Testis (tissue), 3 donors: ENCODE results near the gene BUB1B. TPM values are rescaled to one million over a fixed set of nuclear protein-coding genes. Genes with fewer than 3 reads are reported as not detected.

ENCODE experiments used
- DNase-seq: peaks from one replicate; pipeline ENCODE4 v3.0.0-alpha.2; 2019
- H3K27ac ChIP-seq, 2 donors: fragments of 200-600 bp; sonication (generic); one replicate each; pipeline ENCODE4 v1.5.1; 2019
- H3K27me3 ChIP-seq: fragments of 200-600 bp; sonication (generic); one replicate; pipeline ENCODE4 v1.5.1; 2019
- H3K36me3 ChIP-seq: fragments of 200-600 bp; sonication (generic); one replicate; pipeline ENCODE4 v1.5.1; 2017; ENCODE audit warnings: low read depth; ENCODE audit errors: missing control alignments
- H3K4me1 ChIP-seq: fragments of 200-600 bp; sonication (generic); one replicate; pipeline ENCODE4 v1.5.1; 2019
- H3K4me3 ChIP-seq, 2 donors: fragments of 200-600 bp; sonication (generic); one replicate each; pipeline ENCODE4 v1.5.1; 2017 to 2019
- H3K9me3 ChIP-seq: fragments of 200-600 bp; sonication (generic); one replicate; pipeline ENCODE4 v1.5.1; 2017
- POLR2A ChIP-seq: fragments of 450-650 bp; IDR thresholded peaks from one replicate; pipeline ENCODE4 v1.6.1; 2017; ENCODE audit warnings: antibody characterized with exemption, mild to moderate bottlenecking, moderate library complexity
- WGBS, 2 donors: methylation state at CpG; one replicate each; pipeline ENCODE4 v1.1.5; 2018; 5-methylcytosine and 5-hydroxymethylcytosine counted together
- intact Hi-C: fragments of 100-400 bp; cut with DNase I; formaldehyde crosslinking; loops from one replicate; pipeline ENCODE4 v1.15.1; 2023; ENCODE audit warnings: low total_unique reads
- polyA plus RNA-seq: library from polyadenylated mRNA; stranded (reverse); fragments of 350-450 nt; fragmentation: Illumina TruSeq; extraction: RNeasy Lipid Tissue Mini Kit (QIAGEN cat#74804); gene quantifications from one replicate; pipeline ENCODE4 v1.2.3, GENCODE V29; 2014; ENCODE audit warnings: low read depth, low replicate concordance; ENCODE audit not compliant: insufficient read depth
- total RNA-seq, 2 donors: library from RNA; depleted of rRNA; stranded (reverse); fragments of >200 nt; gene quantifications; one replicate each; pipeline ENCODE4 v1.2.3, GENCODE V29; 2016
- TF ChIP-seq, protein P1 (sequence below), 3 experiments: fragments of 450-650 bp in 2 of 3; fragments of 200-600 bp in 1 of 3; sonication (generic) in 1 of 3; IDR thresholded peaks; one replicate each; pipeline ENCODE4 v1.5.1; 2016 to 2019; ENCODE audit warnings: antibody characterized with exemption in 3 of 3, mild to moderate bottlenecking in 2 of 3, moderate library complexity in 1 of 3

The BUB1B gene
- total and polyA plus RNA-seq, 3 donors from 2014 or later, result 38.6 to 66.2 (median 53.9) TPM

DNA sequence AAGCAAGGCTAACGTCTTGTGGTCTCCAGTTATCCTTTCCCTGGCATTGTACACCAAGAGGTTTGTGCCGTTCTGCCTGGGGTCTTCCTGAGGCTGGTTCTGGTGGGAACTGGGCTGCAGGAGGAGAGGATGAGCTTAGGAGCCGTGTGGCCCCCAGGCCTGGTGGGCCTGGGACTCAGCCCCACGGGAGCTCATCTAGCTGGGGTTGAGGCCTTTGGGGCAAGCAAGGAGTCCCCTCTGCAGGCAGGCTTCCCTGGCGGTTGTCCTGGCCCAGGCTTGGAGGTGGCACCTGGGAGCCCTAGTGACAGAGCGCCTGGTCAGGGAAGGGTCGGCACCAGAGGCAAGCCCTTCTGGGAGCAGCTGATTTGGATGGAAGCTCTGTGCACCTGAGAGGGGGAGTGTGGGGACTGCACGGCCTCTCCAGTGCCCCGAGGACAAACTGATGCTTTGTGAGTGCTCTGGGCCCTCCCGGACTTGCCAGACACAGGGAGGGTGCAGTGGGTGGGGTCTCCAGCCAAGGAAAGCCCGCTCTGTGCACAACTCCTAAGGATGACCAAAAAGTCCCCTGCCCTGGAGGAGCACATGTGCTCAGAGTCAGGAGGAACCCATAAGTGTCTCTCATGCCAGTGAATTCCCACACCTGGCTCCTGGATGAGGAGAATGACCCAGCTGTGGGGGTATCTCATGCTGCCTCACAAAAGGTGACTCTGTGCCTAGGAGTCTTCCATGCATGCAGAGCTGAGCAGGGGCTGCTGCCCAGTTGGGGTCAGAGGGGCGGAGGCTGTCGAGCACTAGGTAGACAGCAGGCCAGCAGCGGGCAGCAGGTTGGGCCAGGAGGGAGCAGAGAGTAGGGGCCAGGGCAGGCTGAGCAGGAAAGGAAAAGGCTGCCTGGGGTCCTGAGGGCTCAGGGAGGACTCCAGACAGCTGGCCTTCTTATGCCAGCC lies 80.7 kb downstream of the BUB1B start:
- no peak for TF ChIP-seq POLR2A
- TF ChIP-seq, protein P1, sequence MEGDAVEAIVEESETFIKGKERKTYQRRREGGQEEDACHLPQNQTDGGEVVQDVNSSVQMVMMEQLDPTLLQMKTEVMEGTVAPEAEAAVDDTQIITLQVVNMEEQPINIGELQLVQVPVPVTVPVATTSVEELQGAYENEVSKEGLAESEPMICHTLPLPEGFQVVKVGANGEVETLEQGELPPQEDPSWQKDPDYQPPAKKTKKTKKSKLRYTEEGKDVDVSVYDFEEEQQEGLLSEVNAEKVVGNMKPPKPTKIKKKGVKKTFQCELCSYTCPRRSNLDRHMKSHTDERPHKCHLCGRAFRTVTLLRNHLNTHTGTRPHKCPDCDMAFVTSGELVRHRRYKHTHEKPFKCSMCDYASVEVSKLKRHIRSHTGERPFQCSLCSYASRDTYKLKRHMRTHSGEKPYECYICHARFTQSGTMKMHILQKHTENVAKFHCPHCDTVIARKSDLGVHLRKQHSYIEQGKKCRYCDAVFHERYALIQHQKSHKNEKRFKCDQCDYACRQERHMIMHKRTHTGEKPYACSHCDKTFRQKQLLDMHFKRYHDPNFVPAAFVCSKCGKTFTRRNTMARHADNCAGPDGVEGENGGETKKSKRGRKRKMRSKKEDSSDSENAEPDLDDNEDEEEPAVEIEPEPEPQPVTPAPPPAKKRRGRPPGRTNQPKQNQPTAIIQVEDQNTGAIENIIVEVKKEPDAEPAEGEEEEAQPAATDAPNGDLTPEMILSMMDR (IDR thresholded peaks at IDR 0.05), result no peak
- H3K36me3 ChIP-seq, result no peaks in the 10 kb centered on the region
- no peak overlapping the region for H3K4me3 ChIP-seq
- no peak overlapping the region for H3K27ac ChIP-seq
- H3K4me1 ChIP-seq, result peaks cover 17% of the 10 kb centered on the region
- WGBS, 2 donors, result 82 to 87% methylated on average over 3 to 14 of the region's 14 CpGs
- intact Hi-C loops, result no loop called here
- no peak for DNase-seq
- no peaks in the 10 kb centered on the region for H3K9me3 ChIP-seq
- no peaks in the 10 kb centered on the region for H3K27me3 ChIP-seq

DNA sequence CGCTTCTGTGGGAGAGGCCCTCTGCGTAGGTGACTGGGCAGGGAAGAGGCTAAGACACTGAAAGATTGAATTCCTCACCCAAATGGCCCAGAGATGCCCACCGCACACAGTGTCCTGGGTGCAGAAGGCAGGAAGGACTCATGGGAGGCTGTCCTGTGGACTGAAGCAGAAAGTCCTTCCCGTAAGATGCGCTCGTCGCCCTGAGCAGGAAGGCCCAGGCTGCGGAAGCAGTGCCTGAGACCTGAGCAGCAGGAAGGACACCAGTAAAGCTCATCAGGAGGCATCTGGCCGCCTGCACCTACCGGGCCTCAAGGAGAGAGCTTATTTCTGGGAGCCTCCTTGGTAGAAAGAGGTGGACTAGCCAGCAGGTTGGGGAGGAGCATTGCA lies 81.3 kb downstream of the BUB1B start:
- H3K9me3 ChIP-seq, result no peaks in the 10 kb centered on the region
- H3K36me3 ChIP-seq, result no peaks in the 10 kb centered on the region
- TF ChIP-seq, protein P1 (IDR thresholded peaks at IDR 0.05), result no peak
- no peak for TF ChIP-seq POLR2A
- no peaks in the 10 kb centered on the region for H3K27me3 ChIP-seq
- no peak overlapping the region for H3K4me3 ChIP-seq
- DNase-seq, result no peak
- peaks cover 17% of the 10 kb centered on the region for H3K4me1 ChIP-seq
- 94% methylated on average over 9 to 10 of the region's 10 CpGs for WGBS, 2 donors
- no peak overlapping the region for H3K27ac ChIP-seq
- intact Hi-C loops, result no loop called here

DNA sequence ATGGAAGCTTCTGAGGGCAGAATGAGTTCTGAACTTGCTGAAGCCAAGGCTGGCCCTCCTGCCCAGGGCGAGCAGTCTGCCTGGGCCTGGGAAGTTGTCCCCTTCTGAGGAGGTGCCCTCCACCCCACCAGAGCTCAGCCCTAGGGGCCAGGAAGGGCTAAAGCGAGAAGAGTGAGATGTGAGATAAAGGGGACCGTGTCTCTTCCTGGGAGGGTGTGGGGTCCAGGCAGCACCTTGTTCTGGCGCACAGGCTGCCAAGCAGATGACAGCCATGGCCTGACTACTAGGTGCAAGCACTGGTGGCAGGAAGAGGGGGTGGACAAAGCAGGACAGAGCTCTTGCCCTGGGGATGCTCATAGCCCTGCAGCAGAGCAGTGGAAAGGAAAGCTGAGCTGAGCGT lies 81.7 kb downstream of the BUB1B start:
- Histone ChIP-seq H3K27ac (no peak overlapping the region), H3K4me3 (no peak overlapping the region), H3K4me1 (peaks cover 17% of the 10 kb centered on the region), H3K27me3 (no peaks in the 10 kb centered on the region), H3K9me3 (no peaks in the 10 kb centered on the region), H3K36me3 (no peaks in the 10 kb centered on the region)
- 93 to 100% methylated on average over 3 to 5 of the region's 5 CpGs for WGBS, 2 donors
- no peak for TF ChIP-seq POLR2A
- TF ChIP-seq, protein P1 (IDR thresholded peaks at IDR 0.05), result no peak
- no peak for DNase-seq
- intact Hi-C loops, result no loop called here

DNA sequence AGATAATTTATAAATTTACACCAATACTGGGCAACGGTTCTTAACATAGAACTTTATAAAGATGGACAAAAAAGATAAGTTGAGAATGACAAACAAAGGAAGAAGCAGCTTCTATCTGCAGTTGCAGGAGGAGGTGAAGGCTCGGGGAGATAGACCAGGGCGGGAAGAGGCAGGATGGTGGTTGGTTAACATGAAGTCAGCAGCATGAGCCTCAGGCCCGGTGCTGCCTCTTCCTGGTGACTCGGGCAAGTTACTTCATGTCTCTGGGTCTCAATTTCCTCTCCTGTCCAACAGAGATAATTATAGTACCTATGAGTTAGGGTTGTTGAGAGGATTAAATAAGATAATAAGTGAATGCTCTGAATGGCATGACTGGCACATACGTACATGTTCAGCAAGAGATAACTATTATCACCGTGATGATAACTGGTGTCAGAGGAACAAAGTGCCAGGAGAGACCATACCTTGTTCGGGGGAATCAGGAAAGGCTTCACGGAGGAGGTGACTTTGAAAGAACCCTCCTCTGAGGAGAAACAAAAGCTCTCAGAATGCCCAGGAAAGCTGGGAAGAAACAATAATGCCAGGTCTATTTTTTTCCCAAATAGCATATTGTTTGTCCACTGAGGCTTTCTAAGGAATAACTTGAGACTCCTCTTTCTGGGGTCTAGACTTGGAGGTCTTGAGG lies 82.4 kb downstream of the BUB1B start:
- intact Hi-C loops, result no loop called here
- Histone ChIP-seq H3K4me3 (no peak overlapping the region), H3K9me3 (no peaks in the 10 kb centered on the region), H3K27me3 (no peaks in the 10 kb centered on the region), H3K27ac (no peak overlapping the region), H3K36me3 (no peaks in the 10 kb centered on the region), H3K4me1 (peaks cover 15% of the 10 kb centered on the region)
- DNase-seq, result peak; percentile 6
- TF ChIP-seq, protein P1 (IDR thresholded peaks at IDR 0.05), result no peak
- no peak for TF ChIP-seq POLR2A
- 86 to 93% methylated on average over 9 of the region's 9 CpGs for WGBS, 2 donors
